ENCODE results near the gene UCKL1. TPM values are rescaled to one million over a fixed set of nuclear protein-coding genes. Genes with fewer than 3 reads are reported as not detected.
A peak's percentile ranks its signal among the peaks of the same experiment; 100 is the strongest.
"Not testable (repeated sequence)": the region's sequence is repeated elsewhere in the genome, so short reads cannot be mapped to it uniquely, and the experiment has no call there.

The UCKL1 gene
- 17.1 and 35.9 TPM in 2 replicates for total RNA-seq (2014; rRNA removed; shearing (Covaris generic); ENCODE audit: low replicate concordance)

DNA sequence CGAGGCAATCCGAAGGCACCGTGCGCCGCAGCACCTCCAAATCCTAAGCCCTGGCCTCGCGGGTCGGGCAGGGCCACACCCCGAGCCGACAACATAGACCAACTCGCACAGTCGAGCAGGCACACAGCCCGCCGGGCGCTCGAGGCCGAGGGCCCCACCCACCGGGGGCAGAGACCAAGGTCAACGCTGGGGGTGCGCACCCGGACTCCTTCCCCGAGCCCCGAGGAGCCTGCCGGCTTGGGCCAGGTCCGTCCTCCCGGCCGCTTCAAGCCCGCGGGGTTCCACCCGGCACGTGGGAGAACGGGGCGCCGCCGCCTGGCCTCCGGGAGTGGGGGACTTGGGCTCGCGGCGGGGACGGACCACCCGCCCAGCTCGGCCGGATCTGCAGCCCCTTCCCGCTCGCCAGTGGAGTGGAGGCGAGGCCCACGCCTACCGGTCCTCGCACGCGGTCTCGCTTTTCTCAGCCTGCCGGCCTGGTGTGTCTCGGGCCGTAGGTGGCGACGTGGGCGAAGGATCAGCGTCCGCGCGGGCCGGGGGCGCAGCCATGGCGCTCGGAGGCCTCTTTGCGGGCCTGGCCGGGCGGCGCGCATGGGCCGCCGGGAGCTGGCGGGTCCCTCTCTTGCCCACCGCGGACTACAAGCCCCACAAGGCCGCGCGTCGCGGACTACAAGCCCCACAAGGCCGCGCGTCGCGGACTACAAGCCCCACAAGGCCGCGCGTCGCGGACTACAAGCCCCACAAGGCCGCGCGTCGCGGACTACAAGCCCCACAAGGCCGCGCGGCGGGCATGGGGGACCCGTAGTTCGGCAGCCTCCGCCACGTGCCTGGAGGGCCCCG, at the start of gene UCKL1:
UCKL1 (minus strand) TSS at position 590 of the 837 bp plus-strand sequence; CDS start at position 546, 44 bp downstream.
- Histone ChIP-seq H3K27me3 (no peaks in the 10 kb centered on the region), H3K4me3 (peak within 1 kb of the TSS; percentile 98), H3K36me3 (peaks cover 42% of the 10 kb centered on the region), H3K9me3 (no peaks in the 10 kb centered on the region)
- peak; percentile 93 for DNase-seq

DNA sequence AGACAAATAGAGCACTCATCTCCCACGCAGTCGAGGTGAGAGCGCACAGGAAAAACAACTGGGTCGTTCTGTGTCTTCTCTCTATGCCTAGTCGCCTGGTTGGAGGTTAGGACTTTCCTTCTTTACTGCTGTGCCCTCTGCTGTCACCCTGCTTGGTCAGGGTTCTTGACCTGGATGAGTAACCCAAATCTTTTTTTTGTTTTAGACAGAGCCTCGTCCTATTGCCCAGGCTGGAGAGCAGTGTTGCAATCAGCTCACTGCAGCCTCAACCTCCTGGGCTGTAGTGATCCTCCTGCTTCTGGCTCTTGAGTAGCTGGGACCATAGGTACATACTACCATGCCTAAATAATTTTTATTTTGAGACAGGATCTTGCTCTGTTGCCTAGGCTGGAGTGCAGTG, 49.2 kb upstream of the UCKL1 start:
- peaks cover 4% of the 10 kb centered on the region for H3K9me3 ChIP-seq
- H3K4me3 ChIP-seq: no peak overlapping the region
- no peak for DNase-seq
- peaks cover 90% of the 10 kb centered on the region for H3K36me3 ChIP-seq
- no peaks in the 10 kb centered on the region for H3K27me3 ChIP-seq

DNA sequence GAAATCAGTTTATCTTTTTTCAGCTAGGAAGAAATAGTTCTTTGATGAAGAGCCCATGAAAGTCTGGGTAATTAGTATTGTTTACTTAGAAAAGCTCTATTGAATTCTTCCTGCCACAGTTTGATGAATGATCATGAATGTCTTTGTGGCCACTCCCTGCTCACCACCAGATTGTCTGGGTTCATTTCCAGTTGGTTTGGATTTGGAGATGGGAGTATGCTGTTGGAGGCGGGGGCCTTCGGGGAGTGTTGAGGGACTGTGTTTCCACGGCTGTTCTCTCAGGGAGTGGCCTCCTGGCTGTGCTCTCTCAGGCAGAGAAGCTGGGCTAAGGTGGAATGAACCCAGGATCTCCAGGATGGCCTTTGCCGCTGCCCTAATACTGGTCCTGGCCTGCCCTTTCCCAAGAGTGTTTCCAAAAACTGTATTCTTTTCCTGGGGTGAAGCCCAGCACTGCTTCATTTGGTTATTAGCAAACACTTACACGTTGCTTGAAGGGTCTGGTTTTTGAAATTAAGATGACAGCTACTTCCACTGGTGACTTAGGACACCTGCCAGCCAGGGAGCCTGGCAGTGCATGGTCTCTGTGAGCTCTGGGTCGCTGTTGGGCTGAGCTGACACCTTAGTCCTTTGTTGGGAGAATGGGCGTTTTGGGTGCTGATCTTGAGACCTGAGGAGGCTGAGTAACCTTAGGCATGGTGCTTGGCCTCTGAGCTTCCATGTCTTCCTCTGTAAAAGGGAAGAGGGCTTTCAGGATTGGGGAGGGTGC, 47.9 kb upstream of the UCKL1 start:
- no peak for DNase-seq
- H3K9me3 ChIP-seq: peaks cover 4% of the 10 kb centered on the region
- peaks cover 87% of the 10 kb centered on the region for H3K36me3 ChIP-seq
- H3K27me3 ChIP-seq: no peaks in the 10 kb centered on the region
- H3K4me3 ChIP-seq: no peak overlapping the region

DNA sequence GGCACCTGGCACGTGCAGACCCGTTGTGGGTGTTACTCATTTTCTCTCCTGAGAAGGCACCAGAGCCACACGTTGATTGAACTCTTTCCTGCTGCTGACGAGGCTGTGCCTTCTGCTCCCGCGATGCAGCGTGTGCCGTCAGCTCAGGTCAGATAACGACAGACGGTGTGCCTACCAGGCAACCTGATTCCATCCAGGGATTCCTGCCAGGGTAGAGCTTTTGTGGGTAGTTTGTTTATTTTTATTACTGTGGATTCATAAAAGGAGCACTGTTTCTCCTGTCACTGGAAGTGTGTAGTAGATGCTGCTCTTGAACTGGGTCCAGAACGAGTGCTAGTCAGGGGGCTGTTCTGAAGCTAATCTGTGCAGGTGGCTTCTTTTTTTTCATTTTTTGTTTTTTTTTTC, 45.4 kb upstream of the UCKL1 start:
- peak; percentile 36 for DNase-seq
- peaks cover 83% of the 10 kb centered on the region for H3K36me3 ChIP-seq
- no peaks in the 10 kb centered on the region for H3K27me3 ChIP-seq

DNA sequence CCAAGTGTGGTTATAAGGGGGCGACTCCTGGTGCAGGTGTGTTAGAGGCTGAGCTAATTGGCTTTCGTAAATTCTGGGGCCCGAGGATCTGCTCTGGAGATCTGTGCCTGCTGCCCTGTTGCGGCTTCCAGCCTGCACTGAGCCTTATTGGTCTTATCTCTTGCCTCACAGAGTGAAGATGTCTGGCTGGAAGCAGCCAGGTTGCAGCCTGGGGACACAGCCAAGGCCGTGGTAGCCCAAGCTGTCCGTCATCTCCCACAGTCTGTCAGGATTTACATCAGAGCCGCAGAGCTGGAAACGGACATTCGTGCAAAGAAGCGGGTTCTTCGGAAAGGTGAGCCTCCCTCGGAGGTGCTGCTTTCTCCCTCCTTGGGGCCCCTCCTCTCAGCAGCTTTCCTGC, 44.7 kb upstream of the UCKL1 start:
- DNase-seq: no peak
- Histone ChIP-seq H3K9me3 (no peaks in the 10 kb centered on the region), H3K36me3 (peaks cover 83% of the 10 kb centered on the region), H3K4me3 (no peak overlapping the region), H3K27me3 (no peaks in the 10 kb centered on the region)

More for the DNA sequence above, 45.4 kb upstream of the UCKL1 start:
- Histone ChIP-seq H3K9me3 (no peaks in the 10 kb centered on the region), H3K4me3 (no peak overlapping the region)

DNA sequence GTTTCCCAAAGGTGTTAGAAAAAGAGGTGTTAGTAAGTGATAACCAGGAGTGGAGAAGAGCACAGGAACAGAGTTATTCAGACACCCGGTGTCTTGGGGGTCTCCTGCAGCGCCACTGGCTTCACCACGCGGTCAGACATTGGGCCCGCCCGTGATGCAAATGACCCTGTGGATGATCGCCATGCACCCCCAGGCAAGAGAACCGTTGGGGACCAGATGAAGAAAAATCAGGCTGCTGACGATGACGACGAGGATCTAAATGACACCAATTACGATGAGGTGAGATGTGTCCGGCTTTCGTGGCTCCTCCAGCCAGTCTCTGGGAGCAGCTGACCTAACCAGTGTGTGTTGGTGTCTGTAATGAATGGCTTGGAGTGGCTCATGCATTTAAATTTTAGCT, 26.7 kb upstream of the UCKL1 start:
- H3K27me3 ChIP-seq: no peaks in the 10 kb centered on the region
- H3K36me3 ChIP-seq: peaks cover 49% of the 10 kb centered on the region
- H3K4me3 ChIP-seq: no peak overlapping the region
- H3K9me3 ChIP-seq: no peaks in the 10 kb centered on the region
- DNase-seq: no peak

DNA sequence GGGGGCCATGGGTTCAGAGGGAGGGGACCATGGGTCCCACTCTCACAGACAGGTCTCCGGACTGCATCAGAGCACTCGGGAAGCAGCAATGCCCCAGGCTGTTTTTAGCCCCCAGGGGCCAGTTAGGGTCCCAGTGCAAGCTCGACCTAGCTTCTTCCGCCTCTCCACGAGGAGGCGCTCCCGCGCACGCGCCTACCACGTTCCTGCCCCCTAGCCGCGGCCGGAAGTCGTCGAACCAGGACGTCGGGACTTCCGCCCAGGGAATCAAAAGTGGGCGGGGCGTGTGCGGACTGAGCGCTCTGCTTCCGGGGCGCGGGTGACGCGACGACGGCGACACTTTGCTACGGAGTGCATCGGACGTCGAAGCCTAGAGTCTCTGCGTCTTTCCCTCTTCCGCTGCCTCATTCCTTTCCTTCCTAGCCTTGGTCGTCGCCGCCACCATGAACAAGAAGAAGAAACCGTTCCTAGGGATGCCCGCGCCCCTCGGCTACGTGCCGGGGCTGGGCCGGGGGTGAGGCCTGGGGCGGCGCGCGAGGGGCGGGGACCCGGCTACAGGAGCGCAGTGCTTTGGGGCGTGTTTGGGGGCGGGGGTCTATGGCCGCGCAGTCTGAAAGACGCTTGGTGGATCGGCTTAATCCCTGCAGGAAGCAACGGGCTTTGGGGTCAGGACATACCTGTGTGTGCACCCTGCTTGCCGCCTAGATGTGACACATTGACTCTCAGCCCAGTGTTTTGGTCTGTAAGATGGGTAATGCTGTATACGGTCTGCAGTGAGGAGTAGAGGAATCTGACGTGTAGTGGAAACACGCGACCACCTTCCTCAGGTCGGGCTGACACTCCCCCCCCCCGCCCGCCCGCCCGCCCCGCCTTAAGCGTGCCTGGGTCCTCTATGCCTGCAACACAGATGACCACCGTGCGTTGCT, 24.9 kb upstream of the UCKL1 start, which contains the start of gene PRPF6:
PRPF6 (plus strand) TSS at position 327 of the 923 bp plus-strand sequence; CDS start at position 441, 114 bp downstream.
- peak; percentile 96 for DNase-seq
- no peaks in the 10 kb centered on the region for H3K27me3 ChIP-seq
- peak within 1 kb of the TSS; percentile 99 for H3K4me3 ChIP-seq
- no peaks in the 10 kb centered on the region for H3K9me3 ChIP-seq
- peaks cover 34% of the 10 kb centered on the region for H3K36me3 ChIP-seq

DNA sequence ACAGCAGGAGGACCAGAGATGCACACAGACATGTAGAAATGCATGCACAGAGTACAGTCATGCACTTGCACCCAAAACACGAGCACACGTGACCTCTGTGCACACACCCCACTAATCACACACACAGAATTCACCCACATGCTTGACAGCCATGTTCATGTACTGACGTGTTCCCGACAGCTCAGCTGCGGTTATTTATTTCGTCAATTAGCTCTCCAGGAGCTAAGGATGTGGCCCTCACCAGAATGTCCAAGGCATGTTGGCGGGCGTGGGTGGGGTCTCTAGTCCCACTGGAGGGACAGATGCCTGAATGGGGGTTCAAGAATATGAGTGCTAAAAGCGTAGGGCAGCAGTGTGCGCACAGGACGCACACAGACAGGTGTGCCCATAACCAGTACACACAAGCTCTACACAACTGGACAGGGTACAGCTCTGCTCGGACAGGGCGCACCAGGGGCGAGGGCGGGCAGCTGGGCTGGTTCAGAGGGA, 24.1 kb upstream of the UCKL1 start:
- no peaks in the 10 kb centered on the region for H3K27me3 ChIP-seq
- H3K9me3 ChIP-seq: no peaks in the 10 kb centered on the region
- peak overlapping the region; percentile 99 for H3K4me3 ChIP-seq
- peaks cover 27% of the 10 kb centered on the region for H3K36me3 ChIP-seq
- no peak for DNase-seq

DNA sequence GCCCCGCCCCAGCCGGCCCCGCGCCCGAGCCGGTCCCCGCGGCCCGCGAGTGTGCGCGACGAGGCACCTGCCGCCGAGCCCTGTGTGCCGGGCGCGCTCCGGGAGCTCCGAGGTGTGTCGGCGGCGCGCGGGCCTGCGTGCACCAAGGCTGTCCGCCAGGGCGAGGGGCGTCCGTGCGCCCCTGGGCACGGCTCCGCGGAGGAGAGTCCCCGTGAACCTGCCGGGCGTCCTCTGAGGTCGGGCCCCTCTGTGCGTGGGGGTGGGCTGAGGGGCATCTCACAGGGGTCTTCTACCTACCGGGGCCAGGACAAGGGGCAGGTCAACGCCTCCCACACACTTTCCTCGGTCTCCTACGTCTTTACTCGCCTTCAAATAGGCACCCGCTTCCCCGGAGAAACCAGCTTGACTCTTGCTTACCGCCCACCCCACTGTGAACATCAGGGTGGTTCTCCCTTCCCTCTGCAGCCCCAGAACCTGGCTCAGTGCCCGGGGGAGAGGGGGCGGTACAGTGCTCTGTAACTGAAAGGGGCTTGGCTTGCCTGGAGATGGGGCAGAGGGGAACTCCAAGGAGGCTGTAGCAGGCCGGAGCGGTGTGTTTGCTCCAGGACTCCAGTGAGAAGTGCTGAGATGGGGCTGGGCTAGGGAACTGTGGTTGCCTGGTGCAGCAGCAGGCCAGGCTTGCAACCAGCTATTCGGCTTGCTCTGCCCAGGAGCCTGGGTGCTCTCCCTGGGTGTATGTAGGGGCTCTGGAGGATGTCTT, 23.5 kb upstream of the UCKL1 start, which contains the start of gene SAMD10:
SAMD10 (minus strand) TSS at position 86 of the 760 bp plus-strand sequence. CDS start 175 bp downstream, outside the sequence.
- H3K4me3 ChIP-seq: peak within 1 kb of the TSS; percentile 99
- peak; percentile 51 for DNase-seq
- H3K27me3 ChIP-seq: no peaks in the 10 kb centered on the region
- H3K36me3 ChIP-seq: peaks cover 21% of the 10 kb centered on the region
- H3K9me3 ChIP-seq: no peaks in the 10 kb centered on the region

DNA sequence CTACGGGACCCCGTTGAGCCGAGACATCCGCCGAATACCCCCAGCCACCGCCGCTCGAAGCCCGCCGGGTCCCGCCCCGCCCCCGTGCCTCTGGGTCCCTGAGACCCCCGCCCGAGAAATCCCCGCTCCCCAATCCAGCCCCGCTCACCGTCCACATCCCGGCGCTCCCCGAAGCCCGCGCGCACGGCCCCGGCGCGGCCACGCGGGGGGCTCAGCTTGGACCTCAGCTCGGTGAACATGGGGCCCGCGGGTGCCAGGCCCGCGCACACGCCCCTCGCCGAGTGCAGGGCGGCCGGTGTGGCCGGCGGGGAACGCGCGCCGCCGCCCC, 23.0 kb upstream of the UCKL1 start:
- Histone ChIP-seq H3K9me3 (no peaks in the 10 kb centered on the region), H3K4me3 (peak overlapping the region; percentile 26), H3K36me3 (peaks cover 16% of the 10 kb centered on the region), H3K27me3 (no peaks in the 10 kb centered on the region)
- no peak for DNase-seq

DNA sequence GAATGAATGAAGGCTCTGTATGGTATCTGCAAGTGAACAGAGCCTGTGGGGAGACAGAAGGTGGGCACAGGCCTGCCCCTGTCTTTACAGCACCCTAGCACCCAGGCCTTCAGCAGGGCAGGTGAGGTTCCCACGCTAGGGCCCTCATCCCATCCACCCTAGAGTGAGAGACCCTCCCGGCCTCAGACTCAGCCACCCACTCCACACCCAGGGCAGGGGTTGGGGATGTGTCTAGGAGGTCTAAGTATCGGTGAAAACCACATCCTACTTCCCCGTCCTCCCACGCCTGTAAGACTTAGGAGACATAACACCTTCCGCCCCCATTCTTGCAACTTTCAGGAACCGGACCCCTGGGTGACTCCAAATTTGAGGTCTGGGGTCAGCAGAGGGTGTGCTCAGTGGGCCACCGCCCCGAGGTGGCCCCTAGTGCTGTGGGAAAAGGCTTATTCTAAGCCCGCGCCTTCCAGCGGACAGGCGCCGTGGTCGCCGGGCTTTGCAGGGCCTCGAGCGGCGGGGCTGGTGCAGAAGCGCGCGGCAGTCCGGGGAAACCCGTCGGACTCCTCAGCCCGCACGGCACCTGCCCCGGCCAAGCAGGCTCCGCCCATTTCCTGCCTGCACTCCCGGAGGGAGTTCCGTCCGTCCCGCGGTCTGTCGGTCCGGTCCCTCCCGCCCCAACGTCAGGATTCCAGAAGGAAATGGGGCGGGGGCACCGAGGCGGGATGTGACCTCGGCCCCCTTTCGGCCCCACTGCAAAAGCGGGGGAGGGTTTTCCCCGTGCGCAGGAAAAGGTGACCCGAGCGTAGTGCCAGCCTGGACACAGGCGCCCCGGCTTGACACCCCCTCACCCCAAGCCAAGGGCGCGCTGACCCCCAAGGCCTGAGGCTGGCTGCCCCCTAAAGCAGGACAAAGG, 22.4 kb upstream of the UCKL1 start:
- H3K36me3 ChIP-seq: peaks cover 10% of the 10 kb centered on the region
- H3K4me3 ChIP-seq: peak overlapping the region; percentile 26
- no peak for DNase-seq
- H3K9me3 ChIP-seq: no peaks in the 10 kb centered on the region
- H3K27me3 ChIP-seq: no peaks in the 10 kb centered on the region

DNA sequence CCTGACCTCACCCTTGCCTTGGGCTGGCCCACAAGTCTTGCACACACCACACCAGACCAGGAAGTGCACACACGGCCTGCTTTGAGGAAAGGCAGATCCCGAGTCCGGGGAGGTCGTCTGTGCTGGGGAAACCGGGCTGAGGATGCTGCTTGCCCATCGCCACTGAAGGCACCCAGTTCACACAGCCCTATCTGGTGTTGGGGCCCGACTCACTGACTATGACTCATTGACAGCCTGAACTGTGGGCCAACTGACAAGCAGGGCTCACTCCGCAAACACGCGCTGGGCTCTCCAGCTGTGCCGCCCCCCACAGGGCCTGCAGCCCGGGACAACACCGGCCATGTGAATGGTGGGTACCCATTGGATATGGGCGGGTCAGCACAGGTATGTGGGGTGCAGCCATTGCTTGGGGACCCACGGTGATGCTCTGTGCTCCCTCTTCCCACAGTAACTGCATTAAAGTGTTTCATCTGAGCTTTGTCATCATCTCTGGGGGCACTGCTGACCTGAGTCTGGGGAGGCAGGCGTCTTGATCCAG, 21.6 kb upstream of the UCKL1 start:
- no peak overlapping the region for H3K4me3 ChIP-seq
- no peaks in the 10 kb centered on the region for H3K27me3 ChIP-seq
- H3K9me3 ChIP-seq: no peaks in the 10 kb centered on the region
- peaks cover 7% of the 10 kb centered on the region for H3K36me3 ChIP-seq
- peak; percentile 76 for DNase-seq

DNA sequence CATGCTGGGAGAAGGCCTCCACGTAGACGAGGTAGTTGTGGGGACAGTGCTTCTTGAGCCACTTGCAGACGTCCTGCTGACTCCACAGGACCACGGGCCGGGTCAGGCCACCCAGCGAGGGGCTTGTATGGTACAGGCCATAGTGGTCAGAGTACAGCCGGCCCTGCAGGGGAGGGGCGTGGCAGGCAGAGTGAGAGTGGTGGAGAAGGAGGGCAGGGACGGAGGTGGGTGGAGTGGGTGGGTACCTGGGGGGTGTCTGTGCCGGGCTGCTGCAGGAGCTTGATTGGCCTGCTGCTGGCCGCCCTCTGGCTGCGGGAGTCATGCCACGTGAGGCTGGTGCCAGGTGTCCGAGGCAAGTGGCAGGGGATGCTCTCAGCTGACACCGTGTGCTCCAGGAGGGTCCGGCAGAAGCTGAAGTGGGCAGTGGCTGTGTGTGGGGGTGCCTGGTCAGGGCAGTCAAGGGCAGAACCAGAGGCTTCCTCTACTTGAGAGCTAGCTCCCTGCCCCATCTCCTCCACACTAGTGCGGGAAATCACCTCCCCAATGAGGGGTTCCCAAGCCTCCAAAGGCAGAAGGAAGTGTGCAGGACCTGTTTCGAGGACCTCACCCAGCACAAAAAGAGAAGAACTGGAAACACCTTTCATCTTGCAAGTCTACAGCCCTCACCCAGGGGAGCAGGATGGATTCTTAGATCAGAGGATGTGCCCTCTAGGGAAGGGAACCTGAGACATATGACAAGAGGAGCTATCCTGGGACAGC, 20.9 kb upstream of the UCKL1 start:
- no peak overlapping the region for H3K4me3 ChIP-seq
- no peaks in the 10 kb centered on the region for H3K9me3 ChIP-seq
- peaks cover under 1% of the 10 kb centered on the region; the same call in 1 of the 2 replicates for H3K36me3 ChIP-seq
- no peaks in the 10 kb centered on the region for H3K27me3 ChIP-seq
- DNase-seq: no peak

DNA sequence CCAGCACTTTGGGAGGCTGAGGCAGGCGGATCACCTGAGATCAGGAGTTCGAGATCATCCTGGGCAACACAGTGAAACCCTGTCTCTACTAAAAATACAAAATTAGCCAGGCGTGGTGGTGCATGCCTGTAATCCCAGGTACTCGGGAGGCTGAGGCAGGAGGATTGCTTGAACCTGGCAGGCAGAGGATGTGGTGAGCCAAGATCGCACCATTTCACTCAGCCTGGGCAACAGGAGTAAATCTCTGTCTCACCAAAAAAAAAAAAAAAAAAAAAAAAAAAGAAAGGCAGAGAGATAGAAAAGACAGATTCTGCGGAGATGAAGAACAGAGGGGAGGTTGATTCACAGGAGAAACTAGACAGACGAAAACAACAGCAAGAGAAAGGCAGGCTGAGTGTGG, 20.3 kb upstream of the UCKL1 start:
- H3K36me3 ChIP-seq, DNase-seq, H3K4me3 ChIP-seq, H3K9me3 ChIP-seq, H3K27me3 ChIP-seq: not testable (repeated sequence)
